HuH-7 (cell line): ENCODE data around the gene LHPP.
A peak's percentile ranks its signal among the peaks of the same experiment; 100 is the strongest.
"Not testable (repeated sequence)": the region's sequence is repeated elsewhere in the genome, so short reads cannot be mapped to it uniquely, and the experiment has no call there.

Experiments used
- DNase-seq: peaks from one replicate; pipeline ENCODE4 v3.0.0; 2011; ENCODE audit warnings: low spot score

Gene LHPP

GRCh38 chr10:124461642-124462347 is at the start of gene LHPP:
Gene LHPP (plus strand): TSS chr10:124461823. CDS start chr10:124461863, 40 bp downstream.
- DNase-seq: peak; percentile 87

DNA sequence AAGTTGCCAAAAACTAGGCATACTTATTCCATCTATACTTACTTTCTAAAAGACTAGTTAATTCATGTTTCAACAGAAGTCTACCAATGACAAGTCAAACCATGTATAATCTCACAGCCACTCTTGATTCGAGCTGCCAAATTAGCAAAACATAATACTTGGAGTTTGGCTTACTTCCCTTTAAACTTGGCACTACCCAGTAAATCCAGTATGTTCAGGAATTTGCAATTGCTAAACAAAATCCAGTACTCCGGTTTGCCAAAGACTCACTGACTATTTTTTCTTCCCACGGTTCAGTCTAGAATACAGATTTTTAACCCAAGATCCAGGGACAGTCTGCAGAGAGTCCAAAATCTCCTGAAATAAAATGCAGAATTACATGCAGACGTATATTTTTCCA is 47.5 kb upstream of the LHPP start:
- no peak for DNase-seq

- no peak for DNase-seq
Observed at GRCh38 chr10:124415210-124415609, 46.4 kb upstream of the LHPP start.

- peak; percentile 42 for DNase-seq
Observed at GRCh38 chr10:124416733-124417132, 44.9 kb upstream of the LHPP start.

DNA sequence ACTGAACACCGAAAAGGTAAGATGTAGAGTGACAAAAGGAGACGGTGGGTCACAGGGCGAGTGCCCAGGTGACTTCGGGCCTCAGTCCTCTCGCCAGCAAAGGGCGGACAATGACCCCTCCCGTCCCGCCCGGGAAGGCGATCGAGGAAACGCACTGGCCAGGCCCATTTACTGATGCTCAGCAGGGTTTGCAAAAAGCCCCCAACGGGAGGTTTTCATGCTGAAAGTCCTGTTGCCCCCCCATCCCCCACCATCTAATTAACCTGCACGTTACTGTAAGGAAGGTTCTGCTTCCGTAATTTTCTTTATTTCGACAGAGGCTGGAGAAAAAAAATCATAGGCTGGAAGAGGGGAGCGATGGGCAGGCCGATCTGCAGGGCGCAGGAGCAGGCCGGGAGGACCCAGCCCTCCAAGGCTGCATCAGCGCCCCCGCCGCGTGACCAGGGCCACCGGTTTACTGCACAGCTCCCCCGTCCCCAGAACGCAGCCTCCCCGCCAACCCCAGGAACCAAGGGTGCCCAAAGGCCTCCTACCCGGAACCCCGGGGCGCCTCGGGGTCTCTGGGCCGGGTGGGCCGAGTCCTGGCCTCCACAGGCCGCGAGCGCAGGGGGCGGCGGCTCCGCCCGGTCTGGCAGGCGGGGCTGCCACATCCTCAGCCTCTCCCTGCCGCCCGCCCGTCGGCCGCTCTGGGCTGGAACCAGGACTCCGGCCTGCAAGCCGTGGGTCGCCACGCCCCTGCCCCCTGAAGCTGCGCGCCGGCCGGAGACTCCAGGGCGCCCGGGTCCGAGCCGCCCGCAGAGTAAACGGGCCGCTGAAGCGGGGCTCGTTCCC is 43.5 kb upstream of the LHPP start:
- peak; percentile 44 for DNase-seq

- DNase-seq: peak; percentile 94
Observed at GRCh38 chr10:124418726-124419501, 42.7 kb upstream of the LHPP start, which contains the start of gene OAT. Gene OAT (minus strand): TSS chr10:124418923. CDS start chr10:124412171, 6,752 bp downstream.

GRCh38 chr10:124419635-124420034 is 42.0 kb upstream of the LHPP start:
- no peak for DNase-seq

GRCh38 chr10:124420254-124420653 is 41.4 kb upstream of the LHPP start:
- DNase-seq: no peak

DNA sequence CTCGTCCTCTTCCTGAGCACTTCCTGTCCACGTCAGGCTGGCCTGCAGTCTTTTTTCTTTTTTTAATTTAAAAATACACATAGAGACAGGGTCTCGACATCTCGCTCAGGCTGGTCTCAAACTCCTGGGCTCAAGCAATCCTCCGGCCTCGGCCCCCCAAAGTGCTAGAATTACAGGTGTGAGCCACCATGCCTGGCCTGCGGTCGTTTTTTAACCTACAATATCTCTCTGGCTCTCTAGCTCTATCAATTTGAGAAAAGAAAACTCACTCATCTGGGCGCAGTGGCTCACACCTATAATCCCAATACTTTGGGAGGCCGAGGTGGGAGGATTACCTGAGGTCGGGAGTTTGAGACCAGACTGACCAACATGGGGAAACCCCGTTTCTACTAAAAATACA is 38.9 kb upstream of the LHPP start:
- no peak for DNase-seq

- DNase-seq: no peak
Observed at GRCh38 chr10:124423813-124424212, 37.8 kb upstream of the LHPP start.

GRCh38 chr10:124425227-124425962 is 36.2 kb upstream of the LHPP start:
- no peak for DNase-seq

DNA sequence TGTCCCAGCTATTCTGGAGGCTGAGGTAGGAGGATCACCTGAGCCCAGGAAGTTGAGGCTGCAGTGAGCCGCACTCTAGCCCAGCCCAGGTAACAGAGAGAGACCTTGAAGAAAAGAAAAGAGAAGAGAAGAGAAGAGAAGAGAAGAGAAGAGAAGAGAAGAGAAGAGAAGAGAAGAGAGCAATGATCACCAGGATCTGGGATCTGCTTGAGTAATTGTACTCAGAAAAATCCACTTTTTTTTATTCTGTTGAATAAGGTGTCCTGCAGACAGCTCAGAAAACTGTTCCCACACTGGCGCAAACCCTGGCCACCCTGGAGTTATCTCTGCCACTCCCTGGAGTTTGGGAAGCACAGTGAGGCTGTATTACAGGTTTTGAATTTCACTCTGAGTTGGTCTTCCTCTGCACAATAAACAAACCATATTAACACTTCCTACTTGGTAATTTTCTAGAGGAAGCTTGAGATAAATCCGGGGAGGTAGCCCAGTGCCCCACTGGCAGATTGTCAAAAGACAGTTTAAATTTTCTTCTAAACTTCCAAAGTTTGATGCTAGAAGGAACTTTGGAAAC is 33.3 kb upstream of the LHPP start:
- no peak for DNase-seq

GRCh38 chr10:124429576-124429975 is 32.0 kb upstream of the LHPP start:
- DNase-seq: no peak

DNA sequence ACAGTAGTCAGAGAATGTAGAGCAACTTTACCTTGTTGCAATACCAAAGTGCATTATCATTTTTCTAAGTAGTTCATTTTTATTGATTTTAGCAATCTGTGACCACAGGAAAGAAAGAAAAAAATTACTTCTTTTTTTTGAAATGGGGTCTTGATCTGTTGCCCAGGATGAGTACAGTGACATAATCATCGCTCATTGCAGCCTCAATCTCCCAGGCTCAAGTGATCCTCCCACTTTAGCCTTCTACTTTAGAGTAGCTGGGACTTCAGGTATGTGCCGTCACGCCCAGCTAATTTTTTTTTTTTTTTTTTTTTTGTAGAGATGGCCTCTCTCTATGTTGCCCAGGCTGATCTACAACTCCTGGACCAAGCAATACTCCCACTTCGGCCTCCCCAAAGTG is 31.5 kb upstream of the LHPP start:
- no peak for DNase-seq

- DNase-seq: no peak
Observed at GRCh38 chr10:124433461-124433860, 28.2 kb upstream of the LHPP start.

DNA sequence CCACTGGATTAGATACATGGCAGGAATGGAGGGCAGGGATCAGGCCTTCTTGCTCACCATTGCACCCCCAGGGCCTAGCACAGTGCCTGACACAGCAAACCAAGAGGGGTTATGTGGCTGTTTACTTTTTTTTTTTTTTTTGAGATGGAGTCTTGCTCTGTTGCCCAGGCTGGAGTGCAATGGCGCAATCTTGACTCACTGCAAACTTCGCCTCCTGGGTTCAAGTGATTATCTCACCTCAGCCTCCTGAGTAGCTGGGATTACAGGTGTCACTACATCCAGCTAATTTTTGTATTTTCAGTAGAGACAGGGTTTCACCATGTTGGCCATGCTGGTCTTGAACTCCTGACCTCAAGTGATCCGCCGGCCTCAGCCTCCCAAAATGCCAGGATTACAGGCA is 25.9 kb upstream of the LHPP start:
- DNase-seq: not testable (repeated sequence)

DNA sequence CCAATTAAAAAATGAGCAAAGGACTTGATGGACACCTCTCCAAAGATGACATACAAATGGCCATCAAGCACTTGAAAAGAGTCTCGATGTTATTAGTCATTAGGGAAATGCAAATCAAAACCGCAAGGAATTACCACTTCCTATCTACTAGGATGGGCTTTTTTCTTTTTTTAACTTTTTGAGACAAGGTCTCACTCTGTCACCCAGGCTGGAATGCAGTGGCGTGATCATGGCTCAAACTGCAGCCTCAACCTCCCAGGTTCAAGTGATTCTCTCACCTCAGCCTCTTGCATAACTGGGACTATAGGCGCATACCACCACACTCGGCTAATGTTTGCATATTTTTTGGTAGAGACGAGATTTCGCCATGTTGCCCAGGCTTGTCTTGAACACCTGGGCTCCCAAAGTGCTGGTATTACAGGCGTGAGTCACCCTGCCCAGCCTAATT is 25.4 kb upstream of the LHPP start:
- DNase-seq: no peak

- not testable (repeated sequence) for DNase-seq
Observed at GRCh38 chr10:124441694-124442093, 19.9 kb upstream of the LHPP start.

- no peak for DNase-seq
Observed at GRCh38 chr10:124446830-124447750, 14.5 kb upstream of the LHPP start.

GRCh38 chr10:124447751-124448466 is 13.7 kb upstream of the LHPP start:
- DNase-seq: no peak
